ENCODE results near the gene RASGRP1.
A peak's percentile ranks its signal among the peaks of the same experiment; 100 is the strongest.

The RASGRP1 gene

GRCh38 chr15:38453971-38454695 is 110.5 kb downstream of the RASGRP1 start, which contains the start of gene FAM98B:
Gene FAM98B, plus strand, starts transcription at chr15:38454127. Its CDS starts 35 bp downstream, at chr15:38454162.
- peak; percentile 74 for DNase-seq

GRCh38 chr15:38441130-38441519 is 123.5 kb downstream of the RASGRP1 start:
- DNase-seq = no peak

GRCh38 chr15:38440353-38441129 is 124.1 kb downstream of the RASGRP1 start:
- DNase-seq = peak; percentile 47
